Measurements from ENCODE around the gene ARV1. TPM values are rescaled to one million over a fixed set of nuclear protein-coding genes. Genes with fewer than 3 reads are reported as not detected.

Gene ARV1
- total RNA-seq, 2 experiments from 2014 or later = 1.5 to 1.8 TPM

GRCh38 chr1:230986976-230987375 is 8.1 kb downstream of the ARV1 start:
- intact Hi-C loops (cut with DNase I, micrococcal nuclease) = no loop called here
- Histone ChIP-seq H3K4me1 (ENCODE audit: insufficient read depth, low read length) (no peaks in the 10 kb centered on the region), H3K27ac (ENCODE audit: low read depth in 1 of 2, low read length in 2 of 2) (no peak overlapping the region), H3K27me3 (ENCODE audit: control insufficient read depth in 1 of 2, insufficient read depth in 2 of 2, low read length in 2 of 2) (no peaks in the 10 kb centered on the region), H3K4me3 (ENCODE audit: low read length) (no peak overlapping the region), H3K9me3 (ENCODE audit: control insufficient read depth in 1 of 2, insufficient read depth in 1 of 2, low read length in 2 of 2) (no peaks in the 10 kb centered on the region), H3K36me3 (ENCODE audit: insufficient read depth, low read length) (peaks cover 25% of the 10 kb centered on the region)
- Mint-ChIP-seq H3K36me3 (ENCODE audit: low read depth) (peaks cover 60% of the 10 kb centered on the region), H3K4me1 (ENCODE audit: low read depth) (peaks cover 16% of the 10 kb centered on the region), H3K9me3 (no peaks in the 10 kb centered on the region), H3K4me3 (no peak overlapping the region), H3K27me3 (no peaks in the 10 kb centered on the region), H3K27ac (no peak overlapping the region)
- CTCF ChIA-PET = no interaction called here
- DNase-seq (no peak), ATAC-seq (ENCODE audit: poor library complexity) (no peak)
- no peak for TF ChIP-seq CTCF (IDR thresholded peaks at IDR 0.05)
- POLR2A ChIA-PET = interaction anchor here (1.2 kb wide), 1 partner anchor 8 kb away, joined by 3 read pairs; the partner anchor contains the start of genes ARV1 and TTC13

- Mint-ChIP-seq H3K4me1 (ENCODE audit: low read depth) (peaks cover 16% of the 10 kb centered on the region), H3K27ac (no peak overlapping the region), H3K9me3 (no peaks in the 10 kb centered on the region), H3K27me3 (no peaks in the 10 kb centered on the region), H3K4me3 (no peak overlapping the region), H3K36me3 (ENCODE audit: low read depth) (peaks cover 65% of the 10 kb centered on the region)
- ATAC-seq (ENCODE audit: poor library complexity) (no peak), DNase-seq (no peak)
- ChIA-PET CTCF (no interaction called here), POLR2A (interaction anchor here (1.2 kb wide), 1 partner anchor 9 kb away, joined by 3 read pairs; the partner anchor contains the start of genes ARV1 and TTC13)
- Histone ChIP-seq H3K36me3 (ENCODE audit: insufficient read depth, low read length) (peaks cover 28% of the 10 kb centered on the region), H3K9me3 (ENCODE audit: control insufficient read depth in 1 of 2, insufficient read depth in 1 of 2, low read length in 2 of 2) (no peaks in the 10 kb centered on the region), H3K4me3 (ENCODE audit: low read length) (no peak overlapping the region), H3K4me1 (ENCODE audit: insufficient read depth, low read length) (no peaks in the 10 kb centered on the region), H3K27ac (ENCODE audit: low read depth in 1 of 2, low read length in 2 of 2) (no peak overlapping the region), H3K27me3 (ENCODE audit: control insufficient read depth in 1 of 2, insufficient read depth in 2 of 2, low read length in 2 of 2) (no peaks in the 10 kb centered on the region)
- intact Hi-C loops (cut with DNase I, micrococcal nuclease) = no loop called here
- TF ChIP-seq CTCF (IDR thresholded peaks at IDR 0.05) = no peak
Observed at GRCh38 chr1:230987448-230987847, 8.6 kb downstream of the ARV1 start.

- Mint-ChIP-seq H3K4me3 (no peak overlapping the region), H3K27me3 (no peaks in the 10 kb centered on the region), H3K4me1 (ENCODE audit: low read depth) (peaks cover 5% of the 10 kb centered on the region), H3K36me3 (ENCODE audit: low read depth) (peaks cover 63% of the 10 kb centered on the region), H3K27ac (no peak overlapping the region), H3K9me3 (no peaks in the 10 kb centered on the region)
- no peak for TF ChIP-seq CTCF (IDR thresholded peaks at IDR 0.05)
- no peaks in the 10 kb centered on the region for H3K4me1 ChIP-seq (ENCODE audit: insufficient read depth, low read length)
- ChIA-PET POLR2A (no interaction called here), CTCF (no interaction called here)
- H3K9me3 ChIP-seq (ENCODE audit: control insufficient read depth in 1 of 2, insufficient read depth in 1 of 2, low read length in 2 of 2) = no peaks in the 10 kb centered on the region
- H3K36me3 ChIP-seq (ENCODE audit: insufficient read depth, low read length) = peaks cover 51% of the 10 kb centered on the region
- no peak overlapping the region for H3K4me3 ChIP-seq (ENCODE audit: low read length)
- intact Hi-C loops (cut with DNase I, micrococcal nuclease) = no loop called here
- no peaks in the 10 kb centered on the region for H3K27me3 ChIP-seq (ENCODE audit: control insufficient read depth in 1 of 2, insufficient read depth in 2 of 2, low read length in 2 of 2)
- ATAC-seq (ENCODE audit: poor library complexity) (no peak), DNase-seq (no peak)
- no peak overlapping the region for H3K27ac ChIP-seq (ENCODE audit: low read depth in 1 of 2, low read length in 2 of 2)
Observed at GRCh38 chr1:230992100-230992774, 13.3 kb downstream of the ARV1 start.
